GM19397 (cell line): ENCODE data around the gene GPR108.
"Not testable (repeated sequence)": the region's sequence is repeated elsewhere in the genome, so short reads cannot be mapped to it uniquely, and the experiment has no call there.

Source experiments
- ATAC-seq: cut with Tn5 transposase; IDR thresholded peaks from one replicate; pipeline ENCODE4 v1.9.1; 2021; ENCODE audit warnings: mild to moderate bottlenecking, moderate library complexity; ENCODE audit not compliant: unreplicated experiment

Gene GPR108

DNA sequence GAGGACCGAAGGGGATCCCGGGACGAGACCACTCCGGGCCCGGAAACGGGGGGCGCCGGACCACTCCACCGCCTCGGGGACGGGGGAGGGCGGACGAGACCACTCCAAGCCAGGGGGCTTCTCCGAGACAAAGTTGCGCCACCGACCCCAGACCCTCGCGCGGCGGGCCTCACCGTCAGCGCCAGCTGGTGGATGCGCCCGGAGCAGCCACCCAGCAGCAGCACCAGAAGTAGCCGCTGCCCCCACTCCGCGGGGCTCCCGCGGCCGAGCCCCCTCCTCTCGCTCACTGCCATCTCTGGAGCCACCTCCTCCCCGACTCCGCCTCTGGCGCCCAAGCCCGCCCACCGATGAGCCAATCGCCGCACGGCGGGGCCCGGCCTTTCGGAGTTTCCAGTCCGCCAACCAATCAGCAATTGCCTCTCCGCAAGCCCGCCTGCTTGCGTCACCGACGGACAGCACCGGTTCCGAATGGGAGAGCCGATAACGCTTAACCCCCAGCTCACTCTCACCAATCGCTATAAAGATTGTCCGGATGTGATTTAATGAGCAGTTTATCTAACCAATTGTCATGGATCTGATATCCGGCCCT lies at the start of gene GPR108:
Gene GPR108 (minus strand): TSS at position 297 of the 589 bp plus-strand sequence. CDS start 4 bp downstream, at position 293.
- peak; percentile 57 for ATAC-seq

- ATAC-seq = no peak
These were observed 41.8 kb upstream of the GPR108 start for GRCh38 chr19:6779206-6779605.

- no peak for ATAC-seq
These were observed 41.0 kb upstream of the GPR108 start for GRCh38 chr19:6778386-6778785.

- no peak for ATAC-seq
These were observed 40.1 kb upstream of the GPR108 start for GRCh38 chr19:6777434-6777833.

DNA sequence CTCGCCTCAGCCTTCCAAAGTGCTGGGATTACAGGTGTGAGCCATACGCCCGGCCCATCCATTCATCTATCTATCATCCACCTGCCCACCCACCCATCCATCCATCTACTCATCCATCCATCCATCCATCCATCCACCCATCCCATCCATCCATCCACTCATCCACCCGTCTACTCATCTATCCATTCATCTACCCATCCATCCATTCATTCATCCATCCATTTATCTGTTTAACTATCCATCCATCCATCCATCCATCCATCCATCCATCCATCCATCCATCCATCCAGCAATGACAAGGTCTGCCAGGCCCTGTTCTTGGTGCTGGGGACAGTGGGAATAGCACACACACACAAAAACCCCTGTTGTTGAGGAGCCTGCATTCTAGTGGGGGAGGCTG lies 39.6 kb upstream of the GPR108 start:
- ATAC-seq = no peak

- not testable (repeated sequence) for ATAC-seq
These were observed 38.7 kb upstream of the GPR108 start for GRCh38 chr19:6776045-6776444.

DNA sequence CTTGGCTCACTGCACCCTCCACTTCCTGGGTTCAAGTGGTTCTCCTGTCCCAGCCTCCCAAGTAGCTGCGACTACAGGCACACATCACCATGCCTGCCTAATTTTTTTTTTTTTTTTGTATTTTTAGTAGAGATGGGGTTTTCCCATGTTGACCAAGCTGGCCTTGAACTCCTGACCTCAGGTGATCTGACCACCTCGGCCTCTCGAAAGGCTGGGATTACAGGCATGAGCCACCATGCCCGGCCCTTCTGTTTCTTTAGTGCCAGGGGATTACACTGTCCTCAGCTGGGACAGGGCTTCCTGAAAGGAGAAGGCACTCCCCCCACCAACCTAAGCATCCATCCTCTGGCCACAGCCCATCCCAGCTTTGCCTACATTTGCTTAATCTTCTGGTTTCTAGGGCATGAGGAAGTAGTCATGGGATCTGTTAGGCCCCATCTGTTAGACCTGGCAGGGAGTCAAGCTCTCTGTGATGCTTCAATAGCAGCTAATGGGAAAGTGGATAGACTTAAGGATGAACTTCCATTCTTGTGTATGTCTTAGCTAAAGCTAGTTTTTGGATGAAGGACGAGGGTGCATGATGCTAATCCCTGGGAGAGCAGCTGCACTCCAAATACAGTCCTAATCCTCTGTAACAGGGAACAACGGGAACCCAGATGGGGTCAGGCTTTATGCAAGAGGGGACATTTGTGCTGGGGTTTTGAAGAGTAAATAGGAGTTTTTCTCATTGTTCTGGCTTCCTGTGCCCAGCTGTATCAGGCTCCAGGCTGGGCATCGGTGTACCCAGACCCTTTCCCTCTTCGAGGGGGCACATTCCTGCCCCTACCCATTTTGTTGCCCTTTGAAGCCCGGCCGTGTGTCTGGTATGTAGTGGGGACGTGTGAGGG lies 37.7 kb upstream of the GPR108 start:
- ATAC-seq = no peak

GRCh38 chr19:6773323-6773931 lies 36.0 kb upstream of the GPR108 start:
- peak; percentile 37 for ATAC-seq

GRCh38 chr19:6772866-6773322 lies 35.5 kb upstream of the GPR108 start:
- no peak for ATAC-seq

GRCh38 chr19:6772028-6772865 lies 34.9 kb upstream of the GPR108 start, which contains the start of gene VAV1:
TSS of gene VAV1 (plus strand) at chr19:6772708. CDS start at chr19:6772808, 100 bp downstream.
- peak; percentile 49 for ATAC-seq

DNA sequence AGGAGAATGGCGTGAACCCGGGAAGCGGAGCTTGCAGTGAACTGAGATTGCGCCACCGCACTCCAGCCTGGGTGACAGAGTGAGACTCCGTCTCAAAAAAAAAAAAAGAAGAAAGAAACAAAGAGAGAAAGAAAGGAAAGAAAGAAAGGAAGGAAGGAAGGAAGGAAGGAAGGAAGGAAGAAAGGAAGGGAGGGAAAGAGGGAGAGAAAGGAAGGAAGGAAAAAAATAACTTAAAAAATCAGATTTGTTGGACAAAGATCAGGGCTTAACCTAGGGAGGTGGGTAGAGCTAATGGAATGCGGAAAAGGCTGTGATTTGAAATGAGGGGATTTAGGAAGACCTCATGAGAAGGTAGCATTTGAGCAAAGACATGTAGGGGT lies 34.3 kb upstream of the GPR108 start:
- not testable (repeated sequence) for ATAC-seq

- ATAC-seq = no peak
These were observed 31.7 kb upstream of the GPR108 start for GRCh38 chr19:6769006-6769619.

DNA sequence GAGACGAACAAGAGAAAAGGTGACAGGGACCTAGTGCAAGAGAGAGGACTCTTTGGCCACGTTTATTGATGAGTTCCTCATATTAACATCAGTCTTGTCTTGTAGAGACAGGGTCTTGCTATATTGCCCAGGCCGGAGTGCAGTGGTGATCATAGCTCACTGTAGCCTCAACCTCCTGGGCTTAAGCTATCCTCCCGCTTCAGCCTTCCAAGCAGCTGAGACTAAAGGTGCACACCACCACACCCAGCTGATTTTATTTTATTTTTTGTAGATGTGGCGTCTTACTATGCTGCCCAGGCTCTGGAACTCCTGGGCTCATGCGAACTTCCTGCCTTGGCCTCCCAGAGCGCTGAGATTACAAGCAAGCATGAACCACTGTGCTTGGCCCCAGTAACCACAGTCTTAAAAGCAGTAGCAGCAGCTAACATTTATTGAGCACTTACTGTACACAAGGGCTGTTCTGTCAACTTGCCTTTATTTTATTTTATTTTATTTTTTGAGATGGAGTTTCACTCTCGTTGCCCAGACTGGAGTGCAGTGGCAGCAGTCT lies 30.9 kb upstream of the GPR108 start:
- ATAC-seq = no peak

DNA sequence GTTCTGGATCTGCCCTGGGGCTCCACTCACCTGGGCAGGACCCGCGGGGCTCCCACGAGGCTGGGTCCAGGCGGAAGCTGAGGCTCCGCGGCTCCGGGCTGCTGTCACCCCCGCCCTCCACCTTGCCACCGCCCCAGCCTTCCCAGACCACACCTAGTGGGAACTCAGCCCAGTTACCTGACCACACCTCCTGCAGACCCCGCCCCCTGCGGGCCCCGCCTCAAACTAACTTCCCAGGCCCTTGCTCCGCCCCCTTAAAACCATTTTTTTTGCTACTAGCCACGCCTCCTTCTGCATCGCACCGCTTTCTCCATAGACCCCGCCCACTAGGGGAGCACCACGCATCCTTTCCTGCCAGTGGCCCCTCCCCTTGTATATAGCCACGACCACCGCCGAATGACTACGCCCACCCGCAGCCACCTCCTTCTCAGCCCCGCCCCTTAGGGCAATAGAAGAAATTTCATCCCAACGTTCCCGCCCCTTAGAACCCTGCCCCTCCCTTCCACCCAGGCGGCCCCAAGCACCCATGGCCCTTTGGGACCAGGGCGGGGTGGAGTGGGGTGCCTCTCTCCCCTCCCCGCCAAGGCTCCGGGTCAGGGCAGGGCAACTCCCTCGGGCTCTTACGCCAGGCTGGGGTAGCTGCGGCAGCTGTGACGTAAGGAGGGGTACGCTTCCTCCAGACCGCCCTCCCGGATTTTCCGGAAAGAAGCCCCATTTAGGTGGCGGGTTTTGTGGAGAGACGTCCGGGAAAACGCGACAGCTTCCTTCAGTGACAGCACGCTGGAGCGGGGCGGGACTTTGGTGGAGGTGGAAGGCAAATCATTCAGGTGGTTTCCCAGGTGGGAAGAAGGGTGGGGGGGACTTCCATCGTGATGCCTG lies 30.2 kb upstream of the GPR108 start, which contains the start of gene SH2D3A:
Gene SH2D3A (minus strand): TSS at position 79 of the 879 bp plus-strand sequence. CDS start 3,687 bp downstream, outside the sequence.
- peak; percentile 61 for ATAC-seq

GRCh38 chr19:6767081-6767356 lies 29.6 kb upstream of the GPR108 start:
- ATAC-seq = peak; percentile 10

- no peak for ATAC-seq
These were observed 29.1 kb upstream of the GPR108 start for GRCh38 chr19:6766357-6767080.

- ATAC-seq = no peak
These were observed 28.5 kb upstream of the GPR108 start for GRCh38 chr19:6765738-6766356.

GRCh38 chr19:6762253-6762797 lies 24.9 kb upstream of the GPR108 start:
- not testable (repeated sequence) for ATAC-seq
